Measurements from ENCODE around the gene TNS3.

Gene TNS3

DNA sequence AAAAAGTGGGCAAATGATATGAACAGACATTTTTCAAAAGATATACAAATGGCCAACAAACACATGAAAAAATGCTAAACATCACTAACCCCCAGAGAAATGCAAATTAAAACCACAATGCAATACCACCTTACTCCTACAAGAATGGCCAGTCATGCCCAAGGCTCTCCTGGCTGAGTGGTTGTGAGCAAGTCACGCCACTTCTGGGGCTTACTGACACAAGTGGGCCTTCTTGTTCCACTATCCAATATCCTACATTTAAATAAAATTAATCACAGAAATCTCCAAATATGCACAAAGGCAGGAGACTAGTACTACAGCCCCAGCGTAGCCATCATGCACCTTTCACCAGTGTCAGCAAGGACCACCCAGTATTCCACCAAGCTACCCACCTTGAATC lies 181.9 kb downstream of the TNS3 start:
- no peak for DNase-seq

DNA sequence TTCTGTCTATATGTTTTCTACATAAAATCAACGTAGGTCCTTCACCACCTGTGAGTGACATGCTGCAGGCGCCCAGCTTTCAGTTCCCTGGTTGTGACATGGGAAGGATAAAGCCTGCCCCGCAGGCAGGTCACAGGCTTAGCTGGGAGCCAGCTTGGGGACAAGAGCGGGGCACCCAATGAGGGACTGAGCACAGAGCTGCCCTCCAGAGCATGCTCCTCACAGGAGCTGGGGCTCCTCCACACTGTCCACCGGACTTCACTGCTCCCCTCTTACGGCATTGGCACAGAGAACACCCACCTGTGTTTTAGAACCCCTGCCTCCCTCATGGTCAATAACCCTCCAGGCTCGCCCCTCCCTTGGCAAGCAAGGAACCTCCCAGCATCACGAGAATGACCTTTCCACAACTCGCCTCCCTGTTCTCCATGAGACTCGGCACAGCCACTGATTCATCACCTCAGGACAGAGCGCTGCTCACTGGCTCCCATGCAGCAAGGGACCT lies 187.1 kb downstream of the TNS3 start:
- DNase-seq, result no peak

DNA sequence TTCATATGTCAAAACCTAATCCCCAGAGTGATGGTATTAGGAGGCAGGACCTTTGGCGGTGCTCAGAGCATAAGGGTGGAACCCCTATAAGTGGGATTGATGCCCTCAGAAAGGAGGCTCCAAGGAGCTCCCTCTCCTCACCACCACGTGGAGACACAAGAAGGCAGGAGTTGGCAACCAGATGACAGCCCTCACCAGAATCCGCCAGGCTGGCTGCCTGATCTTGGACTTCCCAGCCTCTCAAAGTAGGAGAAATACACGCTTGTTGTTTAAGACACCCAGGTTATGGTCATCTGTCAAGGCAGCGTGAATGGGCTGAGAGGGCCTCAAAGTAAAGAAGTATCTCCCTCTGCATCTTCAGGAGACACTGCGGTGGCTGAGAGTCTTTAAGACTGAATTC lies 187.7 kb downstream of the TNS3 start:
- no peak for DNase-seq

DNA sequence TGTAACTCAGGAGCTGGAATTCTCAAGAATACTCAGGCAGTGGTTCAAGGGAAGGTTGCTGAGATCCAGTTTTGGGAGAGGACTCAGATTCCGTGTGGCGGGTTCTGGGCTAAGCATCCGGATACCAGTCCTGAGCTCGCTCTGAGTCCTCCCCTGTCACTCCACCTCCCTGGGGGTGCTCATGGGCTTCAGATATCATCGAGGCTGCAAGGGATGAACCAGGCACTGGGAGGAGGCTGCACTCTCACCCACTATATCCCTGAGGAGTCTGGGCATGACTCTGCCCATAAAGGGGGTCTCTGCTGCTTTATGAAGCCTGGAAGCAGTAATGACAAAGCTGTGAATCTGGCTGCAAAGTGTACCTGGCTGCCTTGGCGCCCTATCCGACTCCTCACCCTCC lies 188.5 kb downstream of the TNS3 start:
- no peak for DNase-seq

DNA sequence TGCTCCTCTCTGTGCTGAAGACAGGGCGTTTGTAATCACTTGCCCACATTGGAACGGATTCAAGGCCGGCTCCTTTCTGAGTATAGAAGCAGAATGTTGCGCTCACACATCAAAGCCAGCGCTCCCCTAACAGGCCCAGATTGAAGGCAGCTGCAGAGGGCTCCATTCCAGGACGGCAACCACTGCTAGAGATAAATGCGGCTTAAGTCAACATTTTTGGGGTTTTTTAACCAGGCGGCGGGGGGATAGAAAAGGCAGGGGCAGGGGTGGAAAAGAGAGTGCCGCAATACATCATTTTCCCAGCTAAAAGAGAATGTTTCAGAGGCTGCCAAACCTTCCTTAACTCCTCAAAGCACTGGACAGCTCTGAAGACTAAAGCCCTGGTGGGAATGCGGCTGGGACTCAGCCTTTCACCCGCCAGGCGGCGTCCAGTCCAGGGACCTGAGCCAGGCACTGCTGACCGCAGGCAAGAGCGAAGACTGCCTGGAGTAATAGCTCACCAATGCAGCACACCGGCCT lies 189.6 kb downstream of the TNS3 start:
- no peak for DNase-seq

DNA sequence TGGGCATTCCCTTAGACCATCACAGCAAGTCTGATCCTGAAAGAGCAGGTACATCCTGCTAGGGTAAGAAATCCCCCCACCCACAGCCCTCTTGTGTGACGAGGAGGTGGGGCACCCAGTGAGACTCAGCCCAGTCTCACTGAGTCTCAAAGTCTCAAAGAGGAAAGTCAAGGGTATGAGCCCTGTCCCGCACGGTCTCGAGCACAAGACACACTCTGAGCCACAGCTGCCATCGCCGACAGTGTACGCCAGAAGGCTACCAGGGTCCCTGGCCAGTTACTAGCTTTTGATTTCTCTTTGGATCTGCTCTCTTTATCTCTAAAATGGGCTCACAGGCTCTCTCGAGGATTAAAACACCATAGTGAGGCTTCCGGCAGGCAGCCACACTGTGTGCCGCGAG lies 190.2 kb downstream of the TNS3 start:
- no peak for DNase-seq

- no peak for DNase-seq
These were observed 191.0 kb downstream of the TNS3 start for GRCh38 chr7:47390914-47391313.

DNA sequence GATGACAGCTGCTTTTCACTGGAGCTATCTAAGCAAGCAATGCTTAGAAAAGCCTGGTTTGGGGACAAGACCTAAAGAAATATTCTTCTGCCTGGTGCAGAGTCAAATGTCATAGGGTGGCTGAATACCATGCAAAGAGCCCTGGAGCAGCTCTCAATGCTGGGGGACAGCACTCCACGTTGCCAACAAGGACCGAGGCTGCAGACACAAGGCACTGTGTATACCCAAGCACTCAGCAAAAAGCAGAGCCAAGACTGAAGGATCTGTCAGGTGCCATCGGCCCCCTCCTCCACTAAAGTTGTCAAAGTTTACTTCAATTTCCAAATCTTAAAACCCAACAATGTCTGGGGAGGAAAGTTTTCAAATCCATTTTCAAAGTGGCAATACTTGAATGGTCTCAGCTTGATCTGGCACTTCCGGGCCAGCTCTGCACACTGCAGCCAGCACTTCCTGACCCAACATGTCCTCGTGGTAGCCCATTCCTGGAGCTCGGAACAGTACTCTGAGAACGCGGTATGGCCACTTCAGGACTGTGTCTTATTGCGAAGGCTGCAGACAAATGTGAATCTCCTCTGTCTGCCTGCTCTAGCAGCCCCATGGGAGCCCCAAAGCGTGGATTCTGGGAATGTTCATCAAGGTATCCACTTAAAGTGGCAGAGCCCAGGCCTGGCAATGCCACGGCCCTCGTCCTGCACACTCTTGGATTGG lies 191.8 kb downstream of the TNS3 start:
- DNase-seq, result no peak

GRCh38 chr7:47389171-47389922 lies 192.6 kb downstream of the TNS3 start:
- DNase-seq, result no peak

DNA sequence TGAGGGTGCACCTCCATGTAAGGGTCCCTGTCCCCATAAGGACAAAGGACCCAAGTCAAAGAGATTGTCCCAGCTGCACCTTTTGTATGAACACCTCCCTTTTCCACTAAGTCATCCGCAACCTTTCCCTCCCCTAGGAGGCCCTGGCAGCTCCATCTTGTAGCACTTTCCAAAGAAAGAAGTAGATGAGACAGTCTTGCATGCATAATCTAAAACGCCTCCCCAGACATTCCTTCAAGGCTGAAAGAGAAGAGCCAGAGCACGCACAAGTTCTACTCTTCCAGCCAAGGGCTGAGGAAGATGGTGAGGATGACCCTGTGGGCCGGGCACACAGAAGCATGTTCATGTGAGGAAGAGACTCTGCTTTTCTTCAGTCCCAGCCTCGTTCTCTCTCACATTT lies 194.4 kb downstream of the TNS3 start:
- no peak for DNase-seq

- DNase-seq, result no peak
These were observed 195.6 kb downstream of the TNS3 start for GRCh38 chr7:47386273-47386835.

DNA sequence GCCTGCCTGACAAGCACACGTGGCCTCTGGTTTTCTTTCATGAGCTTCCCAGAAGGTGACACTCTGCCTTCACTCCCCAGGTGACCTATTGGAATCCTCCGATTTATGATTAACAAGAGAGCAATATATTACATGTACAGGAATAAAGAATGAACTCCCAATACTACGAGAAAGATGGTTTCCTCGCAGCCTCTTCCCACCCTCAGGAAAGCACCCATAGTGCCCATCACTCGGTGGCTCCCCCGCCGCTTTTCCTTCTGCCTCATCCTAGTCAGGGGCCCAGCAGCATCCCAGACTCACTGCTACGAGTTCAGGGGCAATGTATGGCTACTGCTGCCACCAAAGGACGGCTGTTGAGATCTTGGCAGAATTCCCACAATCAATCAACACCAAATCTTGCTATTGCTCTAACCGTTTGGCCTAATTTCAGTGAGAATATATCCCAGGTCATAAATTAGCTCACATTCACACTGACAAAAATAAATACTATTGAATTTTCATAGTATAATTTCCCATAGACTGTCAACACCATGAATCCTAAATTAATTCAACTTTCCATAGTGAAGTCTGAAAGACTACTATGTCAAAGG lies 196.3 kb downstream of the TNS3 start:
- DNase-seq, result no peak

DNA sequence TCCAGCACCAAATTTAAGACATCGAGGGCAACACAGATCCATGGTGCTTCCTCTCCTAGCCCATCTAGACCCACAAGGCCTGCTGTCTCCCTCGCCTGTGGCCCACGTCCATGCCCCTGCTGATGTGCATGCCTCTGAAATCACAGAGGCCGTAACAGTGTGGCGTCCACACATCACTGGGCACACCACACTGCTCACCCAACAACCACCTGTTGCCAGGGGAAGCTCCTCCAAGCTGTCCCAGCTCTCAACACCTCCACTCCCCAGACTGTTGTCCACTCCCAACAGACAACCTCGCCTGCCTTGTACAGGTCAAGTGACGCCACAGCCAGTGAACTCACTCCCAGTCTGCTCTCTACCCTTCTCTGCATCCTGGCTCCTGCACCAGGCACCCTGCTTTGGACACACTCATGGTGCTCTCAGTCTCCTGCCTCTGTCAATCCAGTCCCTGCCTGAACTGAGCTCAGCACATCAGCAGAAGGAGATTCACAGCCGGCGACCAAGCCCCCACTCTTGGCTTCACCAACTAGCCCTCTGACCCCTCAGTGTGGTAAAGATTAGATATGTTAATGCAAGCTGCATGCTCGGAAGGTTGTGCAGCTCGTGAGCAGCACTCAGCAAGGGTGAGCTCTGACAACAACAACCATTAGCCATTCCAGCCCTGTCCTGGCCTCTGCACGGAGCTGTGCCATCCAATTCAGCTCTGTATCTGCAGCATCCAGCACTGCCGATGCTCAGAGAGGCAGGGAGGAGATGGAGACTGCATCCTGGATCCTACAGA lies 197.0 kb downstream of the TNS3 start:
- no peak for DNase-seq

DNA sequence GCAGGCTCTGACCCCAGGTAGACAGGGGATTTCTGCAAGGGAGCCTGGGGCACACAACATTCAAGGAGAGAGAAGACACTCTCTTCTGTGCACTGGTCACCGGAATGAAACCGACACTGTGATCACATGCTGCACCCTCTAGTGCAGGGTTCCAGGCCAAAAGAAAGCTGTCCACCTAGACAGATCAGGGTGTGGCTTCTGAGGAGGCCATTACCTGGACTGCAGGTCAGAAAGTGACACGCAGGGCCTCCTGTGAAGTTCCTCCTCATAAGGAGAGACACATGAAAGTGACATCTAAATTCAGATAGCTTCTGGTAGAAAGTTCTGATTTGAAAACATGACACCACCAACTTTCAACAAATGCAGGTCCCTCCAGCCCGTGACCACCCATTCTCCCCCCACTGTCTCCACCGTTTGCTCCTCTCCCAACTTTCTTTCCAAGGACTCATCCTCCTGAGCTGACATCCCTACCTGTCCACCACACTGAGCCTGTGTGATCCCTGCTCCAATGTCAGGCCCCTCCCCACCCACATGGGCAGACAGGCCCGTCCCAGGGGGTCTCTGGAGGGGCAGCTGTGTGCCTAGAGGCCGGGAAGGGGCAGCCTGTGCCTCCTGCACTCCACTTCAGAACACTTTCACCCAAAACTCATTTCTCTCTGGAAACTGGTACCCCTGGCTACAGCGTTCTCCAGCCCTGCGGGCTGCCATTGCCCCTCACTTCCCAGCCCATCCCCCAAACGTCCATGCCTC lies 198.0 kb downstream of the TNS3 start:
- DNase-seq, result no peak

DNA sequence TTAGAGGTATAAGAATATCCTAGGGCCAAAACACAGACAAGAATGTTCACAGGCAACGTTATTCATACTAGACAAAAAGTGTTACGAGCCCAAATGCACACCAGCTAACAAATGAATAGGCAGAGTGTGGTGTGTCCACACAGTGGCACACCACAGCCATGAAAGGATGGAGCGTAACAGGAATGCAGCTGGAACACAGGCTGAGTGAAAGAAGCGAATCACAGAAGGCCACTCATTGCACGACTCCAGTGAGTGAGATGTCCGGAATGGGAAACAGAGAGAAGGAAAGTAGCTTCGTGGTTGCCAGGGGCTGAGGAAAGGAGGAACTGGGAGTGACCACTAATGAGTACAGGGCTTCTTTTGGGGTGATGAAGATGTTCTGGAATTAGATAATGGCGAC lies 198.8 kb downstream of the TNS3 start:
- DNase-seq, result no peak

DNA sequence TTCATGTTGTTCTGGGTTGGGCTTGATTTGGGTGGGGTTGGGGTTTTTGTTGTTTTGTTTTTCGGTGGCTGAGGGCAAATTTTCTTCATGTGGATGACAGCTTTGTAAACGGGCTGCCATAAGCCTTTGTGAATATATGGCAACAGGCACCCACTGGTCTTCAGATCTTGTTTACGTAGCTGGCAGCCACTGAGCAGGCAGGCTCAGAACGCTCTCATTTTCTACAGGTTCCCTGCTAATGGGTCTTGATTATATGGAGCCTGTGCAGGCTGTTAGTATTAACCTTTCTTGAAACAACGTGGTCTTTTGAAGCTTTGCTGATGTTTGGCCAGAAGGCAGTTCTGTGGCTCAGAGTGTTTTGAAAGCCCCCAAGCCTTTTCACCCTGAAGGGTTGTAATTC lies 199.7 kb downstream of the TNS3 start:
- DNase-seq, result no peak

GRCh38 chr7:47381134-47381495 lies 200.8 kb downstream of the TNS3 start:
- no peak for DNase-seq

GRCh38 chr7:47380325-47381133 lies 201.4 kb downstream of the TNS3 start:
- DNase-seq, result no peak

- DNase-seq, result no peak
These were observed 202.1 kb downstream of the TNS3 start for GRCh38 chr7:47379629-47380324.

DNA sequence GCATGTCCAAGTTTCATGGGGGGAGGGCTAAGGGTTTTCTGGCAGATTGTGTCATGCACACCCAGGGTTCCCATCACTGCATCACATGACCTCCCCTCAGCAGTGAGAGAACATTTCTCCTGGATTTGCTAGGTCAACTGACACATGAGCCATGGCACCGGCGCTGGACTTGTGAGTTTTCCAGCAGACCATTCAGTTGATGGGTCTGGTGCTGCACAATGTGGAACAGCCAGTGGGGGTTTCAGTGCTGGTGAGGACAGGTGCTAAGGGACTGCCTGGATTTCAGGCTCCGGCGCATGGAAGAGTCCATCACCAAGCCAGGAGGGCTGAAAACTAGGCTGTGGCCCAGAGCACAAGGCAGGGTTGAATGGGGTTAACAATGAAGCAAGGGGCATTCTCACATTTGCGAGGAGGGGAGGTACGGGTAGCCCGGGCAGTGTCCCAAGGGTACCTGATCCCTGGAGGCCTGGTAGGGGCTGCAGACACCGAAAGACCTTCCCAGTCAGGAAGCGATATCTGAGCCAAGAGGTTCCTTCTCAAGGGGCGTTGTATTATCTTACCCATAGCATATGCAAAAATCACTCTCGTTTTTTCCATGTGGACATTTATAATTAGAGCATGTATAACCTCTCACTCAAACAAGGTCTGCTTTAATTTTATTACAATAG lies 203.0 kb downstream of the TNS3 start:
- no peak for DNase-seq
